Measurements from ENCODE around the gene RPS6KA5.
"Not testable (repeated sequence)": the region's sequence is repeated elsewhere in the genome, so short reads cannot be mapped to it uniquely, and the experiment has no call there.

Gene RPS6KA5

DNA sequence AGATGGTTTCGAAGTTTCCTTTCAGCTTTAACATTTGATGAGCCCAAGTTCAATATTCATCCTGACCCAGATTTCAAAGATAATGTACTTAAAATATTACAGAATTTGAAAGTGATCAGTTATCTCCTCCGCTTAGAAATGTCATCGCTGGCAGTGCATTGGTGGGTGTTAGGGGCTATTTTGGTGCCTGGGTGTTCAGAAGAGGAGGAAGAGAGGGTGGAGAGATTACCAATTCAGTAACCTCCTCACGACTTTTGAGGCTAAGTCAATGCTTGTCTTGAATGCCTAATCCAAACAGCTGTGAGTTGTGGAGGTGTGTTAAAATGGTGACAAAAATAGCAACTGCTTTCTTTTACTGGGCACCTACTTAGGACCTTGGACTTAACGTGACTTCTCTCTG lies 39.7 kb upstream of the RPS6KA5 start:
- Histone ChIP-seq H3K4me3 (replicated peaks; ENCODE audit: insufficient read depth, low read length) (no peak overlapping the region), H3K27ac (replicated peaks) (no peak overlapping the region), H3K27me3 (ENCODE audit: insufficient read depth, poor library complexity, severe bottlenecking) (no peaks in the 10 kb centered on the region)
- TF ChIP-seq, protein P1, sequence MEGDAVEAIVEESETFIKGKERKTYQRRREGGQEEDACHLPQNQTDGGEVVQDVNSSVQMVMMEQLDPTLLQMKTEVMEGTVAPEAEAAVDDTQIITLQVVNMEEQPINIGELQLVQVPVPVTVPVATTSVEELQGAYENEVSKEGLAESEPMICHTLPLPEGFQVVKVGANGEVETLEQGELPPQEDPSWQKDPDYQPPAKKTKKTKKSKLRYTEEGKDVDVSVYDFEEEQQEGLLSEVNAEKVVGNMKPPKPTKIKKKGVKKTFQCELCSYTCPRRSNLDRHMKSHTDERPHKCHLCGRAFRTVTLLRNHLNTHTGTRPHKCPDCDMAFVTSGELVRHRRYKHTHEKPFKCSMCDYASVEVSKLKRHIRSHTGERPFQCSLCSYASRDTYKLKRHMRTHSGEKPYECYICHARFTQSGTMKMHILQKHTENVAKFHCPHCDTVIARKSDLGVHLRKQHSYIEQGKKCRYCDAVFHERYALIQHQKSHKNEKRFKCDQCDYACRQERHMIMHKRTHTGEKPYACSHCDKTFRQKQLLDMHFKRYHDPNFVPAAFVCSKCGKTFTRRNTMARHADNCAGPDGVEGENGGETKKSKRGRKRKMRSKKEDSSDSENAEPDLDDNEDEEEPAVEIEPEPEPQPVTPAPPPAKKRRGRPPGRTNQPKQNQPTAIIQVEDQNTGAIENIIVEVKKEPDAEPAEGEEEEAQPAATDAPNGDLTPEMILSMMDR (IDR thresholded peaks at IDR 0.05; ENCODE audit: insufficient read depth, low read length), result no peak
- no peak for DNase-seq (ENCODE audit: low read depth in 1 of 2, low spot score in 1 of 2)

DNA sequence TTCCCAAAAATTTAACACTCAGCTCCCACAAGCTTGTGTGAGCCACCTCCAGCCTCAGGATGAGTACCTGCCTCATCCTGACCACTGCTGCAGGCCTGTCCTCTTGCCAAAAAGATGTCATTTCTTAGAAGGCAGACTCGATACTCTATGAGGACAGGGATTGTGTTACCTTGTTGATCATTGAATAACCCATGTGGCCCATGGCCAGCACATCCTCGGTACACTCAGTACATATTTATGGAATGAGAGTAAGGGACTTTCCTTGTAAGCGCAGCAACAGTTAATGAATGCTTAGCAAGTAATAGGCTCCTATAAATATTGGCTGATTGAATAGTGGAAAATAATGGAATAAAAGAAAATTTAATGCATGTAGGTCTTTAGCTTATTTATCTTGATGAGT lies 38.1 kb upstream of the RPS6KA5 start:
- DNase-seq (ENCODE audit: low read depth in 1 of 2, low spot score in 1 of 2), result no peak
- TF ChIP-seq, protein P1 (IDR thresholded peaks at IDR 0.05; ENCODE audit: insufficient read depth, low read length), result no peak
- TF ChIP-seq, protein P2, sequence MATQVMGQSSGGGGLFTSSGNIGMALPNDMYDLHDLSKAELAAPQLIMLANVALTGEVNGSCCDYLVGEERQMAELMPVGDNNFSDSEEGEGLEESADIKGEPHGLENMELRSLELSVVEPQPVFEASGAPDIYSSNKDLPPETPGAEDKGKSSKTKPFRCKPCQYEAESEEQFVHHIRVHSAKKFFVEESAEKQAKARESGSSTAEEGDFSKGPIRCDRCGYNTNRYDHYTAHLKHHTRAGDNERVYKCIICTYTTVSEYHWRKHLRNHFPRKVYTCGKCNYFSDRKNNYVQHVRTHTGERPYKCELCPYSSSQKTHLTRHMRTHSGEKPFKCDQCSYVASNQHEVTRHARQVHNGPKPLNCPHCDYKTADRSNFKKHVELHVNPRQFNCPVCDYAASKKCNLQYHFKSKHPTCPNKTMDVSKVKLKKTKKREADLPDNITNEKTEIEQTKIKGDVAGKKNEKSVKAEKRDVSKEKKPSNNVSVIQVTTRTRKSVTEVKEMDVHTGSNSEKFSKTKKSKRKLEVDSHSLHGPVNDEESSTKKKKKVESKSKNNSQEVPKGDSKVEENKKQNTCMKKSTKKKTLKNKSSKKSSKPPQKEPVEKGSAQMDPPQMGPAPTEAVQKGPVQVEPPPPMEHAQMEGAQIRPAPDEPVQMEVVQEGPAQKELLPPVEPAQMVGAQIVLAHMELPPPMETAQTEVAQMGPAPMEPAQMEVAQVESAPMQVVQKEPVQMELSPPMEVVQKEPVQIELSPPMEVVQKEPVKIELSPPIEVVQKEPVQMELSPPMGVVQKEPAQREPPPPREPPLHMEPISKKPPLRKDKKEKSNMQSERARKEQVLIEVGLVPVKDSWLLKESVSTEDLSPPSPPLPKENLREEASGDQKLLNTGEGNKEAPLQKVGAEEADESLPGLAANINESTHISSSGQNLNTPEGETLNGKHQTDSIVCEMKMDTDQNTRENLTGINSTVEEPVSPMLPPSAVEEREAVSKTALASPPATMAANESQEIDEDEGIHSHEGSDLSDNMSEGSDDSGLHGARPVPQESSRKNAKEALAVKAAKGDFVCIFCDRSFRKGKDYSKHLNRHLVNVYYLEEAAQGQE (IDR thresholded peaks at IDR 0.05; ENCODE audit: insufficient replicate concordance, low read depth), result no peak
- TF ChIP-seq POLR2AphosphoS5 (IDR thresholded peaks at IDR 0.05; ENCODE audit: low read depth) (no peak), GABPA (IDR thresholded peaks at IDR 0.05; ENCODE audit: low read depth) (no peak), SPI1 (IDR thresholded peaks at IDR 0.05; ENCODE audit: borderline replicate concordance, low read depth) (no peak)
- Histone ChIP-seq H3K27ac (replicated peaks) (no peak overlapping the region), H3K4me3 (replicated peaks; ENCODE audit: insufficient read depth, low read length) (no peak overlapping the region), H3K27me3 (ENCODE audit: insufficient read depth, poor library complexity, severe bottlenecking) (no peaks in the 10 kb centered on the region)

DNA sequence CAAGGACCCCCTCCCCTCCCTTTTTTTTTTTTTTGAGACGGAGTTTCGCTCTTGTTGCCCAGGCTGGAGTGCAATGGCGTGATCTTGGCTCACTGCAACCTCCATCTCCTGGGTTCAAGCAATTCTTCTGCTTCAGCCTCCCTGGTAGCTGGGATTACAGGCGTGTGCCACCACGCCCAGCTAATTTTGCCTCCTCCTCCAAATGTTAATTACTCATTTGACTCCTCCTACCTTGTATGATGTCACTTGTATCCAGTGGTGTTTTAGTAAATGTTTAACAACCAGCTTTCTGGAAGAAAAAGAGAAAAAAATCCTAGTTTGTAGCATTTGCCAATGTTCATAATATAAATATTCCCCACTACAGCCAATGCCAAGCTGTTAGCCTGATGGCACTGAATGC lies 37.2 kb upstream of the RPS6KA5 start:
- H3K4me3 ChIP-seq (replicated peaks; ENCODE audit: insufficient read depth, low read length); H3K27ac ChIP-seq (replicated peaks); DNase-seq (ENCODE audit: low read depth in 1 of 2, low spot score in 1 of 2); H3K27me3 ChIP-seq (ENCODE audit: insufficient read depth, poor library complexity, severe bottlenecking): not testable (repeated sequence)

DNA sequence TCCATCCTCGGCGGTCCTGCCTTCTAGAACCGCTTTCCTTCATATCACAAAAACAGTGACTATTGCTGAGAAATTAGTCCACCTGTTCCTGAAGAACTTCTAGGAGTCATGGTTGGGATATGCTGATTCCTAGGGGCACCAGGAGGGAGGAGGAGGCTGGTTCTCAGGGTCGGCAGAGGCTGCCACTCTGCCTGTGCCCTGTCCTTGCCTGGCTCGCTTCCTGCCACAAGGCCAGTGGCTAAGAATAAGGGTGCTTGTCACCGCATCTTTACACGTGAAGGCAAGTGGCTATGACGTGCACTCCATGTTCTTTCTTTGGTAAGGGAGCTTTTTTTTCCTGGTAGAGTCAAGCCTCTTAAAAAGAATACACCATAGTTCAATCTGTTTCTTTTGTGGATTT lies 34.7 kb upstream of the RPS6KA5 start:
- TF ChIP-seq, protein P2 (IDR thresholded peaks at IDR 0.05; ENCODE audit: insufficient replicate concordance, low read depth), result no peak
- TF ChIP-seq, protein P1 (IDR thresholded peaks at IDR 0.05; ENCODE audit: insufficient read depth, low read length), result no peak
- TF ChIP-seq GABPA (IDR thresholded peaks at IDR 0.05; ENCODE audit: low read depth), result no peak
- TF ChIP-seq SPI1 (IDR thresholded peaks at IDR 0.05; ENCODE audit: borderline replicate concordance, low read depth), result no peak
- TF ChIP-seq POLR2AphosphoS5 (IDR thresholded peaks at IDR 0.05; ENCODE audit: low read depth), result no peak
- Histone ChIP-seq H3K4me3 (replicated peaks; ENCODE audit: insufficient read depth, low read length) (no peak overlapping the region), H3K27me3 (ENCODE audit: insufficient read depth, poor library complexity, severe bottlenecking) (no peaks in the 10 kb centered on the region), H3K27ac (replicated peaks) (no peak overlapping the region)
- DNase-seq (ENCODE audit: low read depth in 1 of 2, low spot score in 1 of 2), result no peak

All from HL-60 (cell line).